ENCODE results near the gene PLA2G4A.

GRCh38 chr1:186839041-186839400, 10.3 kb downstream of the PLA2G4A start:
- TF ChIP-seq CTCF (conservative IDR thresholded peaks at IDR 0.05 in 1 of 2, IDR thresholded peaks at IDR 0.05 in 1 of 2; ENCODE audit: low read depth in 1 of 2, low read length in 2 of 2) (no peak), EZH2 (IDR thresholded peaks at IDR 0.05; ENCODE audit: low read length, missing control alignments) (no peak)

Measured in fibroblast of lung (primary cell).